ENCODE results near the gene TMEM62.

DNA sequence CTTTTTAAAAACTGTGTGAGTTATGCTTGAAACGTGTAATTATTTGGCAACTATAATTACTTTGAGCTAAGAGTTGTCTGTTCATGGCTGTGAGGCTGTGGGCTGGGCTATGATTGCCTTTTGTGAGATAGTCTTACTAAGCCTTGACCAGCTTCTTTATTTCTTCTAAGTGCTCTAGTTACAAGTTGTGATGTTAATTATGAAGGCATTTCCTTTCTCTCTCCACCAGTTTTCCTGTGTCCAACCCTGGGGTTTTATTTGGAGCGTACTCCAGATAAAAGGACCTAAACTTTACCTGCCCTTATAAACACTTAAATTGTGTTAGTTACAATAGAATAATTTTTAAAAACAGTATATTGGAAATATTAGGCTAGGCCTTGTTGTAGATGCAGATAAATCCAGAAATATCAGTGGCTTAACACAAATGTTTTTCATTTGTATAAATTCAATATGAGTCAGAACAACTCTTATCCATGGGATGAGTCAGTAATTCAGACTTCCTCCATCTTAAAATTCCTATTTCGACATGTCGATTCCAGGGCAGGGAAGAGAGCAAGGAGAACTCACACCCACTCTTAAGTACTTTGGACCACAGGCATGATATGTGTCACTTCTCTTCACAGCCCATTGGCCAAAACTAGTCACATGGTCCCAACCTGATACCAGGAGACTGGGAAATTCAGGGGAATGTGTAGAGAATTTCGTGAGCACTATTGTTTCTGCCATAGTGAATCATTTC lies 17.0 kb downstream of the TMEM62 start:
- TF ChIP-seq, protein P1, sequence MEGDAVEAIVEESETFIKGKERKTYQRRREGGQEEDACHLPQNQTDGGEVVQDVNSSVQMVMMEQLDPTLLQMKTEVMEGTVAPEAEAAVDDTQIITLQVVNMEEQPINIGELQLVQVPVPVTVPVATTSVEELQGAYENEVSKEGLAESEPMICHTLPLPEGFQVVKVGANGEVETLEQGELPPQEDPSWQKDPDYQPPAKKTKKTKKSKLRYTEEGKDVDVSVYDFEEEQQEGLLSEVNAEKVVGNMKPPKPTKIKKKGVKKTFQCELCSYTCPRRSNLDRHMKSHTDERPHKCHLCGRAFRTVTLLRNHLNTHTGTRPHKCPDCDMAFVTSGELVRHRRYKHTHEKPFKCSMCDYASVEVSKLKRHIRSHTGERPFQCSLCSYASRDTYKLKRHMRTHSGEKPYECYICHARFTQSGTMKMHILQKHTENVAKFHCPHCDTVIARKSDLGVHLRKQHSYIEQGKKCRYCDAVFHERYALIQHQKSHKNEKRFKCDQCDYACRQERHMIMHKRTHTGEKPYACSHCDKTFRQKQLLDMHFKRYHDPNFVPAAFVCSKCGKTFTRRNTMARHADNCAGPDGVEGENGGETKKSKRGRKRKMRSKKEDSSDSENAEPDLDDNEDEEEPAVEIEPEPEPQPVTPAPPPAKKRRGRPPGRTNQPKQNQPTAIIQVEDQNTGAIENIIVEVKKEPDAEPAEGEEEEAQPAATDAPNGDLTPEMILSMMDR (IDR thresholded peaks at IDR 0.05; ENCODE audit: low read depth, low read length): no peak
- no peak for TF ChIP-seq EZH2phosphoT487 (IDR thresholded peaks at IDR 0.05; ENCODE audit: low read depth)

Measured in OCI-LY3 (cell line).